MM.1S (cell line): ENCODE data around the gene EFCAB6.

ENCODE experiments used
- DNase-seq: peaks from one replicate; pipeline ENCODE4 v3.0.0-alpha.2; 2015
- H2AFZ ChIP-seq: fragments of 300-600 bp; sonication (generic); 2 replicates; pipeline ENCODE4 v1.6.0; 2016; ENCODE audit warnings: antibody characterized with exemption, low read length
- H3F3A ChIP-seq: fragments of 300-600 bp; sonication (generic); 2 replicates; pipeline ENCODE4 v1.6.1; 2016; ENCODE audit warnings: mild to moderate bottlenecking, antibody characterized with exemption, low read length, moderate library complexity, mixed read lengths; ENCODE audit not compliant: insufficient read depth
- H3K27ac ChIP-seq: fragments of 300-600 bp; sonication (generic); 2 replicates; pipeline ENCODE4 v1.5.1; 2016; ENCODE audit warnings: mild to moderate bottlenecking, low read length
- H3K27me3 ChIP-seq: fragments of 300-600 bp; sonication (generic); replicated peaks from 2 replicates; pipeline ENCODE4 v1.6.0; 2016; ENCODE audit warnings: low read length; ENCODE audit not compliant: insufficient read depth
- H3K36me3 ChIP-seq: fragments of 300-600 bp; sonication (generic); replicated peaks from 2 replicates; pipeline ENCODE4 v1.6.1; 2016; ENCODE audit warnings: mild to moderate bottlenecking, low read length, mixed read lengths; ENCODE audit not compliant: insufficient read depth
- H3K4me1 ChIP-seq: fragments of 300-600 bp; sonication (generic); 2 replicates; pipeline ENCODE4 v1.6.1; 2016; ENCODE audit warnings: low read length, mixed read lengths
- H3K4me2 ChIP-seq: fragments of 300-600 bp; sonication (generic); 2 replicates; pipeline ENCODE4 v1.6.0; 2016; ENCODE audit warnings: low read depth, low read length
- H3K4me3 ChIP-seq: fragments of 300-600 bp; sonication (generic); 2 replicates; pipeline ENCODE4 v1.5.1; 2016; ENCODE audit warnings: low read length, mixed read lengths
- H3K79me2 ChIP-seq: fragments of 300-600 bp; sonication (generic); 2 replicates; pipeline ENCODE4 v1.6.1; 2016; ENCODE audit warnings: mixed run types, low read length, mixed read lengths
- H3K9ac ChIP-seq: fragments of 300-600 bp; sonication (generic); 2 replicates; pipeline ENCODE4 v1.6.1; 2016; ENCODE audit warnings: low read length, mixed read lengths
- H3K9me2 ChIP-seq: fragments of 300-600 bp; sonication (generic); replicated peaks from 2 replicates; pipeline ENCODE4 v1.6.1; 2016; ENCODE audit warnings: mild to moderate bottlenecking, low read length, mixed read lengths; ENCODE audit not compliant: insufficient read depth
- H3K9me3 ChIP-seq: fragments of 300-600 bp; sonication (generic); replicated peaks from 2 replicates; pipeline ENCODE4 v1.6.1; 2016; ENCODE audit warnings: mild to moderate bottlenecking, low read length, mixed read lengths; ENCODE audit not compliant: insufficient read depth
- H4K20me1 ChIP-seq: fragments of 300-600 bp; sonication (generic); 2 replicates; pipeline ENCODE4 v1.6.1; 2016; ENCODE audit warnings: mild to moderate bottlenecking, low read length, moderate library complexity, mixed read lengths; ENCODE audit not compliant: insufficient read depth
- CTCF ChIP-seq: fragments of 300-600 bp; sonication (generic); IDR thresholded peaks from 2 replicates; pipeline ENCODE4 v1.5.1; 2016; ENCODE audit warnings: antibody characterized with exemption, low read length, mixed read lengths
- EZH2 ChIP-seq: fragments of 300-600 bp; sonication (generic); optimal IDR thresholded peaks from 2 replicates; pipeline ENCODE3; 2017; ENCODE audit warnings: low read depth, mild to moderate bottlenecking, antibody characterized with exemption, low read length, mixed read lengths
- EZH2phosphoT487 ChIP-seq: fragments of 300-600 bp; sonication (generic); IDR thresholded peaks from 2 replicates; pipeline ENCODE4 v1.6.1; 2018; ENCODE audit warnings: antibody characterized with exemption, low read length

Gene EFCAB6

GRCh38 chr22:43706571-43707328 lies 105.4 kb downstream of the EFCAB6 start:
- no peak for TF ChIP-seq EZH2
- no peak for TF ChIP-seq EZH2phosphoT487
- no peak for TF ChIP-seq CTCF
- Histone ChIP-seq H3K9me3 (no peaks in the 10 kb centered on the region), H3K4me2 (no peak overlapping the region), H3K27me3 (no peaks in the 10 kb centered on the region), H2AFZ (no peak overlapping the region), H3K4me3 (no peak overlapping the region), H3F3A (no peaks in the 10 kb centered on the region), H3K9me2 (no peaks in the 10 kb centered on the region), H3K4me1 (no peaks in the 10 kb centered on the region), H4K20me1 (no peaks in the 10 kb centered on the region), H3K79me2 (no peaks in the 10 kb centered on the region), H3K9ac (no peak overlapping the region), H3K27ac (no peak overlapping the region), H3K36me3 (no peaks in the 10 kb centered on the region)
- DNase-seq = no peak

- Histone ChIP-seq H3K27ac (no peak overlapping the region), H3F3A (no peaks in the 10 kb centered on the region), H3K27me3 (no peaks in the 10 kb centered on the region), H3K4me1 (no peaks in the 10 kb centered on the region), H3K4me3 (no peak overlapping the region), H4K20me1 (no peaks in the 10 kb centered on the region), H3K4me2 (no peak overlapping the region), H3K9ac (no peak overlapping the region), H2AFZ (no peak overlapping the region), H3K36me3 (no peaks in the 10 kb centered on the region), H3K9me2 (no peaks in the 10 kb centered on the region), H3K79me2 (no peaks in the 10 kb centered on the region), H3K9me3 (no peaks in the 10 kb centered on the region)
- TF ChIP-seq CTCF (no peak), EZH2 (no peak), EZH2phosphoT487 (no peak)
- DNase-seq = no peak
Measured at GRCh38 chr22:43706151-43706550, 106.0 kb downstream of the EFCAB6 start.

GRCh38 chr22:43704051-43704450 lies 108.1 kb downstream of the EFCAB6 start:
- H4K20me1 ChIP-seq = no peaks in the 10 kb centered on the region
- H3F3A ChIP-seq = no peaks in the 10 kb centered on the region
- H3K36me3 ChIP-seq = no peaks in the 10 kb centered on the region
- H3K9ac ChIP-seq = no peak overlapping the region
- no peaks in the 10 kb centered on the region for H3K9me3 ChIP-seq
- H2AFZ ChIP-seq = no peak overlapping the region
- no peak overlapping the region for H3K4me2 ChIP-seq
- no peaks in the 10 kb centered on the region for H3K79me2 ChIP-seq
- no peak for DNase-seq
- H3K9me2 ChIP-seq = no peaks in the 10 kb centered on the region
- no peaks in the 10 kb centered on the region for H3K4me1 ChIP-seq
- no peaks in the 10 kb centered on the region for H3K27me3 ChIP-seq
- no peak overlapping the region for H3K4me3 ChIP-seq
- H3K27ac ChIP-seq = no peak overlapping the region
- TF ChIP-seq EZH2phosphoT487 (no peak), CTCF (no peak), EZH2 (no peak)
